NT2/D1 (cell line): ENCODE results near the gene EIF1B.

ENCODE experiments used
- DNase-seq: peaks from one replicate; pipeline ENCODE4 v3.0.0-alpha.2; 2011; ENCODE audit warnings: low read depth, low spot score
- H3K27me3 ChIP-seq: 2 replicates; pipeline ENCODE4 v1.6.0; 2011; ENCODE audit warnings: mild to moderate bottlenecking; ENCODE audit not compliant: insufficient read length, insufficient read depth
- H3K36me3 ChIP-seq: 2 replicates; pipeline ENCODE4 v1.6.1; 2011; ENCODE audit warnings: mild to moderate bottlenecking, low read length, mixed read lengths; ENCODE audit not compliant: insufficient read depth, insufficient read length
- H3K4me1 ChIP-seq: 2 replicates; pipeline ENCODE4 v1.5.1; 2011; ENCODE audit not compliant: insufficient read depth, insufficient read length
- H3K4me3 ChIP-seq: 2 replicates; pipeline ENCODE4 v1.5.1; 2011; ENCODE audit warnings: low read depth; ENCODE audit not compliant: insufficient read length
- H3K9ac ChIP-seq: 2 replicates; pipeline ENCODE4 v1.6.0; 2011; ENCODE audit warnings: low read depth; ENCODE audit not compliant: insufficient read length
- H3K9me3 ChIP-seq: 2 replicates; pipeline ENCODE4 v1.5.1; 2011; ENCODE audit warnings: mild to moderate bottlenecking, low read length; ENCODE audit not compliant: insufficient read depth
- SUZ12 ChIP-seq: IDR thresholded peaks from 2 replicates; pipeline ENCODE4 v1.6.1; 2011; ENCODE audit not compliant: insufficient read length, insufficient read depth; ENCODE audit errors: extremely low read depth
- YY1 ChIP-seq: IDR thresholded peaks from 2 replicates; pipeline ENCODE4 v1.6.1; 2011; ENCODE audit not compliant: insufficient read length, insufficient read depth
- ZNF274 ChIP-seq: IDR thresholded peaks from 2 replicates; pipeline ENCODE4 v1.6.1; 2011; ENCODE audit warnings: mild to moderate bottlenecking, low read depth, low read length

Gene EIF1B

GRCh38 chr3:40350529-40350928 lies 41.0 kb downstream of the EIF1B start:
- no peaks in the 10 kb centered on the region for H3K4me1 ChIP-seq
- TF ChIP-seq SUZ12, result no peak
- TF ChIP-seq ZNF274, result no peak
- TF ChIP-seq YY1, result no peak
- H3K4me3 ChIP-seq, result no peak overlapping the region
- DNase-seq, result no peak
- H3K36me3 ChIP-seq, result no peaks in the 10 kb centered on the region
- H3K9ac ChIP-seq, result no peak overlapping the region
- H3K9me3 ChIP-seq, result peaks cover 18% of the 10 kb centered on the region
- H3K27me3 ChIP-seq, result no peaks in the 10 kb centered on the region

GRCh38 chr3:40355410-40355809 lies 45.9 kb downstream of the EIF1B start:
- no peak overlapping the region for H3K9ac ChIP-seq
- H3K27me3 ChIP-seq, result no peaks in the 10 kb centered on the region
- DNase-seq, result no peak
- H3K4me3 ChIP-seq, result no peak overlapping the region
- H3K9me3 ChIP-seq, result peaks cover 24% of the 10 kb centered on the region
- no peaks in the 10 kb centered on the region for H3K4me1 ChIP-seq
- TF ChIP-seq YY1 (no peak), ZNF274 (no peak), SUZ12 (no peak)
- H3K36me3 ChIP-seq, result no peaks in the 10 kb centered on the region

GRCh38 chr3:40358454-40358853 lies 48.9 kb downstream of the EIF1B start:
- Histone ChIP-seq H3K4me1 (no peaks in the 10 kb centered on the region), H3K9ac (no peak overlapping the region), H3K36me3 (no peaks in the 10 kb centered on the region), H3K27me3 (no peaks in the 10 kb centered on the region), H3K9me3 (peaks cover 14% of the 10 kb centered on the region; the same call in 1 of the 2 replicates), H3K4me3 (no peak overlapping the region)
- TF ChIP-seq SUZ12, result no peak
- TF ChIP-seq ZNF274, result no peak
- TF ChIP-seq YY1, result no peak
- DNase-seq, result no peak
